Measurements from ENCODE around the gene DOCK8.

DNA sequence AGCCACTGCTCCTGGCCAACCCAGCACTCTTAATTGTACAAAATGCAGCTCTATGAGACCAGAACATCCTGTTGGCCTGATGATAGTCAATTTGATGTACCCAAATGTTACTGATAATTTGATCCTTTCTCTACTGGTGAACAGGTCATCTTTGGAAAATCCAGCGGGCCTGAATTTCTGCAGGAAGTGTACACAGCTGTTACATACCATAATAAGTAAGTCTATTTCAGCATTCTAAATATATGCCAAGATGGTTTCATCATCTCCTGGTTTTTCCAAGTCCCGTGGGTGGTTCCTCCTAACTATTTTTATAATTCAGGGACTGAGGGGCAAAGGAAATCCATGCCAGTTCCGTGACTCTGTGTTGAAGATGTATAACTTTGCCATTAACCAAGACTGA, 155.4 kb downstream of the DOCK8 start:
- TF ChIP-seq, protein P1, sequence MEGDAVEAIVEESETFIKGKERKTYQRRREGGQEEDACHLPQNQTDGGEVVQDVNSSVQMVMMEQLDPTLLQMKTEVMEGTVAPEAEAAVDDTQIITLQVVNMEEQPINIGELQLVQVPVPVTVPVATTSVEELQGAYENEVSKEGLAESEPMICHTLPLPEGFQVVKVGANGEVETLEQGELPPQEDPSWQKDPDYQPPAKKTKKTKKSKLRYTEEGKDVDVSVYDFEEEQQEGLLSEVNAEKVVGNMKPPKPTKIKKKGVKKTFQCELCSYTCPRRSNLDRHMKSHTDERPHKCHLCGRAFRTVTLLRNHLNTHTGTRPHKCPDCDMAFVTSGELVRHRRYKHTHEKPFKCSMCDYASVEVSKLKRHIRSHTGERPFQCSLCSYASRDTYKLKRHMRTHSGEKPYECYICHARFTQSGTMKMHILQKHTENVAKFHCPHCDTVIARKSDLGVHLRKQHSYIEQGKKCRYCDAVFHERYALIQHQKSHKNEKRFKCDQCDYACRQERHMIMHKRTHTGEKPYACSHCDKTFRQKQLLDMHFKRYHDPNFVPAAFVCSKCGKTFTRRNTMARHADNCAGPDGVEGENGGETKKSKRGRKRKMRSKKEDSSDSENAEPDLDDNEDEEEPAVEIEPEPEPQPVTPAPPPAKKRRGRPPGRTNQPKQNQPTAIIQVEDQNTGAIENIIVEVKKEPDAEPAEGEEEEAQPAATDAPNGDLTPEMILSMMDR (IDR thresholded peaks at IDR 0.05): no peak
- no peak for TF ChIP-seq POLR2A (IDR thresholded peaks at IDR 0.05)
